Renal cortical epithelial cell (primary cell): ENCODE results near the gene BCL10. TPM values are rescaled to one million over a fixed set of nuclear protein-coding genes. Genes with fewer than 3 reads are reported as not detected.

ENCODE experiments used
- DNase-seq: peaks from one replicate; pipeline ENCODE4 v3.0.0-alpha.2; 2011; ENCODE audit warnings: low read depth
- total RNA-seq: library from RNA; depleted of rRNA; stranded (reverse); fragments of >200 nt; gene quantifications from 2 replicates; pipeline ENCODE4 v1.2.3, GENCODE V29; 2014

Gene BCL10
- total RNA-seq, result 40.0 and 84.0 TPM in 2 replicates

DNA sequence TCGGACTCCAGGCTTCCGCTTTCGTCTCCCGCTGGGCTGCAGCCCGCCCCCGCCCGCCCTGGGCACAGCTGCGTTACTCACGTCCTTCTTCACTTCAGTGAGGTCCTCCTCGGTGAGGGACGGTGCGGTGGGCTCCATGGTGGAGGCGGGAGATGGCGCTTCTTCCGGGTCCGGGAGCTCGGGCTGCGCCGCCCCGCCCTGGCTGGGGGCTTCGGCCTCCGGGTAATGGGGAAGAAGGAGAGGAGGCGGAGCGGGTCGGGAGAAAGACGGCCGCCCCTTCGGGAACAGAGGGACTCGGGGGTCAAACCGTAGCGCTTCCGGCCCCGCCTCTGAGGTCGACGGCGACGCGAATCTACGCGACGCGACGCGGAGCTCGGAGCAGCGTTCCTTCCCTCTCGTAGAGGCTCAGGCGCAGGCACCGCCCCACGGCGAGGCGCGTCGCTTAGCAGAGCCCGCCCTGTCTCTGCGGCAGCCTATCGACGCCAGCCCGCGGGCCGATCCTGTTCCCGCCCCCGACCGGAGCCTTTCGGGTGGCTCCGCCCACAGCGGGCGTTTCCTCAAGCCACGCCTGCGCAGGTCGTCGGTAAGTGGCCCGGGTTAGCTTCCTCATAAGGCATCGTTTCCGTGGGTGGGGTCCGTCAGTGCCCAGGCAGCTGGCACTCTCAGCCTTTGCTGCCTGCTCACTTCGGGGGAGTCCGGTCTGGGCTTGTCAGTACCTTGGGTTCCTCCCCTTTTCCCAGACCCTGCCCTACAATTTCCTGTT lies at the start of gene BCL10:
Gene BCL10 (minus strand): TSS at position 418 of the 763 bp plus-strand sequence. CDS start 280 bp downstream, at position 138.
- peak; percentile 98 for DNase-seq

DNA sequence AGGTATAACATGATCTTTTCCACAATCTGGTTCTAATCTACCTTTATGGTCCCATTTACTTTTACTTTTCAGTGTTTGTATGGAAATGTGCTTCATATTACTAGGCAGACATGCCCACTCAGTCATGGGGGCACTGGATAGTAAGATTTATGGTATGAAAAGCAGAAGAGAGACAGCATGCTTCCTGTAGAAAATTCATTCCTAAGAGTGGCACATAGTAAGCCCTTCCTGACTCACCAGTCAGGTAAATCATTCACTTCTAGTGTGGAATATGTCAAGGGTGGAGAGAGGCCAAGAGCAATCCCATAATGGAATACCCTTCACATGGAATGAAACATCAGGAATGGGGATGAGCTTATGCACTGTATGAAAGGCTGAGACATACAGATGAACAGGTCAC lies 49.5 kb upstream of the BCL10 start:
- peak; percentile 96 for DNase-seq

GRCh38 chr1:85323770-85324169 lies 47.3 kb upstream of the BCL10 start:
- DNase-seq, result no peak

DNA sequence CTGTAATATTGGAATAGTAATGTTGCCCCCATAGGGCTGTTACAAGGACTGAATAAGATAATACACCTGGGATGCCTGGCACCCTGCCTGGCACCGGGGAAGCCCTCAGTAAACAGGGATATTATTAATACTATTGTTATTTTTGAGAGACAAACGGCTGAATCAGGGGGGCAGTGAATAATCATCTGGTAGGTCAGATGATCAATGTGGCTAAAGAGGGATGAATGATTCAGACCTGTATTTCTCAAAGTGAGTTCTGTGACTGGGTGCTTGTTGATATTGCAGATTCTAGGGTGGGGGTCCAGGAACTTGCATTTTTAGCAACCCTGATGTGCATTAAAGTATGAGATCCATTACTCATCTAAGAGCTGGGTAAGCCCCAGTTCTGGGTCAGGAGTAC lies 46.2 kb upstream of the BCL10 start:
- peak; percentile 89 for DNase-seq

GRCh38 chr1:85321237-85321964 lies 45.0 kb upstream of the BCL10 start:
- DNase-seq, result peak; percentile 89

DNA sequence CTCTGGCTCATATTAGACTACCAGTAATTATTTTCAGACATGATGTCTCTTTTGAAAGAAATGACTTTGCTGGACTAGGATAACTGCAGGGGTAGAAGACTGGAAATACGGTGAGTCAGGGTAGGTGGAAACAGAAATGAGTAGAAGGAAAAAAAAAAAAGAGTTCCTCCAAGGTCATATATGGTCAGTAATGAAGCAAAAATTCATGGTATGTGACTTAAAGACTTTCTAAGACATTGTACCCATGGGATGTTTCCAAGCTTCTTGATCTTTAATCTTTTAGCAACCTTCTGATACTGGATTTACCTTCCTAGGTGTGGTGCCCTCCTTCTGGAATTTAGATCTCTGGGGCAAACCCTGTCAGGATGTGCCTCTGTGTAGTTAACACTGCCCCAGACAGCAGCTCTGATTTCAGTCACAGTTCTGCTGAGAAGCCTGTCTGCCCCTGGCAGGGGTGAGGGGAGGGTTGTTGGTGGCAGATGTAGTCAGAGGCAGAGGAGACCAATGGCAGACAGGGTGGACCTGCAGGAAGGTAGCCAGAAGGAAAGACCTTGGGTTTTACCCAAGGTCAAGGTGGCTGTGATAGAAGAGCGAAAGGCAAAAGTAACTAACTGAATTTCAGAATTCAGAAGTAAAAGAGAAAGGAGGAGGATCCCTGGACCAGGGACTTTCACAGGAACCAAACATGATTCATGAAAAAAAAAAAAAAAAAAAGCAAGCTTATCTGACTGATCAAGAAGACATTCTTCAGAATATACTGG lies 44.1 kb upstream of the BCL10 start:
- peak; percentile 82 for DNase-seq

GRCh38 chr1:85319931-85320330 lies 43.5 kb upstream of the BCL10 start:
- no peak for DNase-seq

DNA sequence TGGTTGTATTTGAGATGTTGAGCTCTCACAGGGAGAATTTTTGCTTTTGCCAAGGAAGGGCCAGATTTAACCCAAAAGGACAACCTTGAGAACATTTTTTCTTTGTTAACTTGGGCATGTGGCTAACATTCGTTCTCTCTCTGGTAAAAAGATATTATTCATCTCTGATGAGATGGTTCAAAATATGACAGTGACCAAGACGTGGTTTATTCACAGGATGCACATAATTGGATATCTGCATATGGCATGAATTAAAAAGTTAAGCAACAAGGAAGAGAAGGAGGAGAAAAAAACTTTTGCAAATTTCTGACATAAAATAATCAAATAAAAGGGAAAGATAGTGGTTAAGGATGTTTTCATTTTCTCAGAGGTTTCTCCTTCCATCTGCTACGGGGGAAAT lies 43.1 kb upstream of the BCL10 start:
- no peak for DNase-seq

DNA sequence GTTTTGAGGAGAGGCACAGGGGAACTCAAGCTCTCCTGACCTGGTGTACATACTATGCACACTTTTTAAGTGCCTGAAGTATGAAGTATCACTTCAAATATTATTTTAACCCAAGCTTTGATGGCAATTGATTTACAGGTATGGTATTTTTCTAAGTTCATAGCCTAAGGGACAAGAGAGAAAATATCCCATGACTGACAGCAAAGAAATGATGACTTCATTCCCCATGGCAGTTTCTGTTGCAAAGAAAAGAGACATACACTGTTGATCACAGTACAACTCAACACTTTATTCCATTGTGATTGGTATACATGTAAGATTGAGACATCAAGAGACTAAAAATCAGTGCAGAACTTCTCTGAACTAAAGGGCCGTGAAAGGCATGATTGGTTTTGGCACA lies 41.8 kb upstream of the BCL10 start:
- DNase-seq, result peak; percentile 57

DNA sequence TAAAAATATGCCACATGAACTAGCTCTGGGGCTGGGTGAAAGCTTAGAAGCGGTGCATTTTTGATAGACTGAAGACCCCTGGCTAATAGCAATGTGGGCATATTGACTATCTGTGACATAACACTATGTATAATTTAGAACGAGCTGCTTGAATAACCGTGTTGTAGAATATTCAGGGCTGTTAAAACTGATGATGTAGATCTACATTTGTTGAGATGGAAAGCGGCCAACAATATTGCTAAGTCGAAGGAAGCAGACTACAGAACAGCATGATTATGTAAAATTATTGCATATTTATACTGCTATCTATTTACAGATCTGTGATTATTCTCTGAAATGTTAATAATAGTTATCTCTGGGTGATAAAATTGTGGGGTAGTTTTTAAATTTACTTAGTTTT lies 41.1 kb upstream of the BCL10 start:
- DNase-seq, result no peak

DNA sequence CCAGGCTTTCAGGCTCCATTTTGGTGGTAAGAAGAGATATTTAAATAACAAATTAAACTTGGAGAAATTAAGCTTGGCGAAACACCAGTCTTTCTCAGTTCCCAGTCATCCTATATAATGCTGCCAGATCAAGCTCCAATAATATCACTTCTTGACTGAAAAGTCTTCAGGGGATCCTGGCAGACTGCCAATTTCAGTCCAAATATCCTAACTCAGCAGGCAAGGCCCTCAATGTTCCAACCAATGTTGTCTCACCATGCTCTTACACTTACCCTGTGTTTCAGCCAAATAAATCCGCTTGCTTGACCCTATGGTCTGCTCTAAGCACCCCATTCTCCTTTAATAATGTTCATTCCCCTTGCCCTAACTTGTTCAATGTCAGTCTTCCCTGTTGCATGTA lies 39.9 kb upstream of the BCL10 start:
- no peak for DNase-seq

- no peak for DNase-seq
Measured at GRCh38 chr1:85315789-85316188, 39.4 kb upstream of the BCL10 start.

DNA sequence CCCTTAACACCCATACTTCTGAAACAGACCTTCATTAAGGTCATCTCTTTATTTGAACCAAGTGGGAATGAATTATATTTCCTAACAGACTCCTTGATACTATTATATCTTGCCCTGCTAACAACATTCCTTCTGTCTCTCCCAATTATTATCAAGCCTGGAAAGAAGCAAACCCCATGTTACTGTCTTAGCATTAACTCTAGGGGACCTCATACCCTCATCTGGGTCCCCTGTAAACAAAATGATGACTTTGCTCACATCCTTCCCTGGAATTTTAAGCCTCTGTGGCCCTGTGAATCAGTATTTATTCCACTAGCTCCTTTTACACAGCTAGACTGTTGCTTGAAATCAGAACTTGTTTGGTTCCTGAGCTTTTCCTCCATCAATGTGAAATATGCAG lies 38.3 kb upstream of the BCL10 start:
- peak; percentile 34 for DNase-seq

DNA sequence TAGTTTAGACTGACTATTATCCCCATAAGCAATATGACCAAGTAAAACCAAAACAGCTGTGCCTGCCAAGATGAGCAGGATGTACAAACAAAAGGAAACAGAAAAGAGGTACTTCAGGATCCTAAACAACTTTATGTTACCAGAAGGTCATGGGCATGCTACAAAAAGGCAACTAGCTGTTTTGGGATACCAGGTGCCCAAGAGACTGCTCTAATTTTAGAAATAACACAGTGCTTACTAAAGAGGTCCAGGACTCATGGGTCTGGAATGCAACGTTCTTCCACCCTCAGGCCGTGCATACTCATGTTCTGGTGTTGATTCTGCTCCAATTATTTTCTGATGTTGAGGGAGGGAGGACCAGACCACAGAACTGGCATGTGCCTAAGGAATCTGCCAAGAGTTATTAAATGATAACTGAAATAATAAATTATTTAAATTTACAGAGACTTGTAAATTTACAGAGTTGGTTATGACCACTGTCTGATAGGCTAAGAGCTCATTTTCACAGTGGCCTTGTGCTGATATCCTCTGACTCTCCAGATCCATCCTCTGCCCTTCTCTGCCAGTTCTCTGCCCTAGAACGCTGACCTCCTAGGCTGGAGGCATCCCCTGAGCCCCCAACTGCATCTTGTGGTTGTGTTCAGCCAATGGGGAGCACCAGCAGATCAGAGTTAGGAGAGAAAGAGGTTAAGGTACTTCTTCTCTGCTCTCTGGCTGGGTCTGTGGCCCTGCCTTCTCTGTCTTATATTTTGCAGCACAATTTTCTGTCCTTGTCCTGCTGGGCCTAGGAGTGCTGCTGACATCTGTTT lies 37.7 kb upstream of the BCL10 start:
- peak; percentile 93 for DNase-seq

- peak; percentile 30 for DNase-seq
Measured at GRCh38 chr1:85311818-85312217, 35.4 kb upstream of the BCL10 start.

- DNase-seq, result peak; percentile 64
Measured at GRCh38 chr1:85308833-85309350, 32.5 kb upstream of the BCL10 start.

GRCh38 chr1:85307987-85308832 lies 31.8 kb upstream of the BCL10 start:
- DNase-seq, result peak; percentile 73

DNA sequence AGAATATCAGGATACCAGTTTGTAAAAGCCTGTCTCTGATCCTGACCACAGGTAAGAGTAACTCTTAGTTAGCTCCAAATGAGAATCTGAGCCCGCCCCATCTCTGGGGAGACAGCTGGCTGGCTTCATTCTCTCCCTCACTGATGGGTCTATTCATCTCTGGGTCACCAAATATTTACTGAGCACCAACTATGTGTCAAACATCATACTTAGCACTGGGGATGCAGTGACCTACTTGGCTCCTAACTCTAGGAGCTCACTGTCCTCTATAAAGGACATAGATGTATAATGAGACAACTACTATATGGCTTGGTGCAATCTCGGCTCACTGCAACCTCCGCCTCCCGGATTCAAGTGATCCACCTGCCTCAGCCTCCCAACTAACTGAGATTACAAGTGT lies 29.8 kb upstream of the BCL10 start:
- DNase-seq, result no peak

GRCh38 chr1:85303440-85304162 lies 27.2 kb upstream of the BCL10 start:
- no peak for DNase-seq

GRCh38 chr1:85300140-85300539 lies 23.7 kb upstream of the BCL10 start:
- no peak for DNase-seq
